GM18505 (cell line): ENCODE results near the gene POU6F1.
"Not testable (repeated sequence)": the region's sequence is repeated elsewhere in the genome, so short reads cannot be mapped to it uniquely, and the experiment has no call there.

Experiments
- ATAC-seq: cut with Tn5 transposase; IDR thresholded peaks from one replicate; pipeline ENCODE4 v1.9.1; 2021; ENCODE audit not compliant: unreplicated experiment
- POLR2A ChIP-seq: IDR thresholded peaks from 4 replicates; pipeline ENCODE4 v1.6.1; 2011; ENCODE audit warnings: borderline replicate concordance; ENCODE audit not compliant: insufficient read depth, insufficient read length; ENCODE audit errors: extremely low read depth

Gene POU6F1

DNA sequence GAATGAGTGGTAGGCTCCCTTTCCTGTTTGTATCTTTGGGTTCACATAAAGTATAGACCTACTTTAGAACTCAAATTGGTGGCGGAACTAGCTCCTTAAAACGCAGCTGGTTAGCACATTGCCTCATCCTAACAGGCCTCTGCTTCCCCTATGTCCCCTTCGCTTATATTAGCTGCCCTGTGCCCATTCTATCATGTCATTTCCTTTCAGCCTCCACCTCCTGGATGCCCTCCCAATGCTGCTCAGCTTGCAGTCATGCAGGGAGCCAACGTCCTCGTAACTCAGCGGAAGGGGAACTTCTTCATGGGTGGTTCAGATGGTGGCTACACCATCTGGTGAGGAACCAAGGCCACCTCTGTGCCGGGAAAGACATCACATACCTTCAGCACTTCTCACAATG lies 24.3 kb upstream of the POU6F1 start:
- ATAC-seq = no peak
- TF ChIP-seq POLR2A = no peak

GRCh38 chr12:51240971-51241370 lies 23.1 kb upstream of the POU6F1 start:
- ATAC-seq = no peak
- TF ChIP-seq POLR2A = no peak

DNA sequence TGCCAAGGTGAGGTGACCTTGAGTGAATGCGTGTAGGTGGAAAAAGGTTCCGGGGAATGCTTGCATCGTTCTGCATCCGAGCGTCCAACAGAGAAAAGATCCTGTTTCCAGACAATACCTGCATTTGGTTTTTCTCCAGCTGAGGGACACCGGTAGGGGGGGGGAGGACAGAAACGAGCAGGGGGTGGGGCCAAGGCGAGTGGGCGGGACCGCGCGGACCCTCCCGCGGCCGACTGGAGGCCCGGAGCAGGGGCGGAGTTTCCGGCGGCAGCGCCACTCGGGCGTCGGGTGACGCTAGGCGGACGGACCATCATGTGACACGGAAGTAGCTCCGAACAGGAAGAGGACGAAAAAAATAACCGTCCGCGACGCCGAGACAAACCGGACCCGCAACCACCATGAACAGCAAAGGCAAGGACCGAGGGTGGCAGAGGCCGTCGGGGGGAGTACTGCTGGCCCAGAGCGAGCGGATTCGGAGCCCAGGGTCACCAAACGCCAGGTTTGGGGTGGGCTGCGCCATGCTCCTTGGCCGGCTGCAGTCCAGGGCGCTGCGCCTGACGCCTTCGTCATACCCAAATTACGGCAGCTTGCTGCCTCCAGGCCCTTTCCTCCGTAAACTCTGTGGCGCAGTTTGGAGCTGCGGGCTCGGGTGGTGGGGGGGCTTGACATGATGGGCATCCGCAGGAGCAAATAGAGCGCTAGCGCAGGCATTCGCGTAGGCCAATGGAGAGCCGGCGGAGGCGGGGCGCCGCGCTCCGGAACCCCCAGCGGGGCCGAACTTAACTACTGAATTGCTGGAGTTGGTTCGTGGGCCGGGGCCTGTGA lies 20.9 kb upstream of the POU6F1 start, which contains the start of gene DAZAP2:
Gene DAZAP2 (plus strand): TSS at position 317 of the 825 bp plus-strand sequence. CDS start 82 bp downstream, at position 399.
- peak; percentile 96 for TF ChIP-seq POLR2A

DNA sequence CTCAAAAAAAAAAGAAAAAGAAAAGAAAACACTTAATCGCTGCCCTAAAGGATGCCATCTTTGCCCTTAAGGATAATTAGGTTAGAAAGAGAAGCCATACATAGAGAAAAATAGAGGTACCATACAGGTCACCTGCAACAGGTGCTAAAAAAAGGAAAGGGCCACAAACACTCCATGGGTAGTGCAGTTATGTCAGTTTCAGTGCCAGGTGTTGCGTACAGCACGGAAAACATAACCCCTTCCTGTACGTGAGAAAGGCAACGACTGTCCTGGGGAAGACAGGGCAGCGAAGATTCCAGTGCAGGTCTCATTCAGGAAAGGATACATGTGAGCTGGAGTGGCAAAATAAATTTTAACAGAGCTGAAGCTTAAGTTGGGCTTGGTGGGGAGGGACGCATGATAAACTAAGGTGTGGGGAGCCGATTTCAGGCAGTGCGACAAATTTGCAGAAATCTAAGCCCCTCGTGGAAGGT lies 20.2 kb upstream of the POU6F1 start:
- TF ChIP-seq POLR2A = no peak
- no peak for ATAC-seq

More for the DNA sequence above, 20.9 kb upstream of the POU6F1 start, which contains the start of gene DAZAP2:
- peak; percentile 90 for ATAC-seq

GRCh38 chr12:51234530-51234929 lies 16.7 kb upstream of the POU6F1 start:
- TF ChIP-seq POLR2A = no peak

GRCh38 chr12:51232642-51233041 lies 14.8 kb upstream of the POU6F1 start:
- ATAC-seq = no peak
- no peak for TF ChIP-seq POLR2A

More at GRCh38 chr12:51234530-51234929, 16.7 kb upstream of the POU6F1 start:
- no peak for ATAC-seq

DNA sequence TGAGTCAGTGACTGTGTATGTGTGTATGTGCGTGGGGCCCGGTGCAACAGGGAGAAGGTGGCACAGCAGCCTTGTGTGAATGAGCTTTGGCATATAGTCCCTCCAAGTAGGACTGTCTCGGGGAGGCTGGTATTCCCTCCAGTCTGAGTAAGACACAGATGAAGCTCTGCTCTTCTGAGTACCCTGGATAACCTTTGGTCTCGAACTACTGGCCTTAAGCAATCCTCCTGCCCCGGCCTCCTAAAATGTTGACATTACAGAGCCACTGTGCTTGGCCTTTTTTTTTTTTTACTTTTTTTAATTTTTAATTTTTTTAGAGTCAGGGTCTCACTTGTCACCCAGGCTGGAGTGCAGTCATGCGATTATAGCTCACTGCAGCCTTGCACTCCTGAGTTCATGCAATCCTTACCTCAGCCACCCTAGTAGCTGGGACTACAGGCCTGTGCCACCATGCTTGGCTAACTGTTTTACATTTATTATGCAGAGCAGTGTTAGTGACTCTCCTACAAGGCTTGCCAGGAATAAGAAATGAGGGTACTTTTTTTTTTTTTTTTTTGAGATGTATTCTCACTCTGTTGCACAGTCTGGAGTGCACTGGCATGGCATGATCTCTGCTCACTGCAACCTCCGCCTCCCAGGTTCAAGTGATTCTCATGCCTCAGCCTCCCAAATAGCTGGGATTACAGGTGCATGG lies 11.4 kb upstream of the POU6F1 start:
- TF ChIP-seq POLR2A = no peak
- no peak for ATAC-seq

GRCh38 chr12:51227962-51228361 lies 10.1 kb upstream of the POU6F1 start:
- no peak for TF ChIP-seq POLR2A
- ATAC-seq = no peak

DNA sequence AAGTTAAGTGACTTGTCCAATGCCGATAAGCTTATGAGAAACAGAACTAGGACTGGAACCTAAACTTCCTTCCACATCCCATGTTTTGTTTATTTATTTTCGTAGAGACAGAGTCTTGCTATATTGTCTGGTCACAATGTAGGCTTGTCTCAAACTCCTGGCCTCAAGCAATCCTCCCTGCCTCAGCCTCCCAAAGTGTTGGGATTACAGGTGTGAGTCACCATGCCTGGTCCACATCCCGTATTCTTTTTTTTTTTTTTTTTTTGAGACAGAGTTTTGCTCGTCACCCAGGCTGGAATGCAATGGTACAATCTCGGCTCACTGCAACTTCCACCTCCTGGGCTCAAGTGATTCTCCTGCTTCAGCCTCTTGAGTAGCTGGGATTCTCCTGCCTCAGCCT lies 9.2 kb upstream of the POU6F1 start:
- ATAC-seq = not testable (repeated sequence)

DNA sequence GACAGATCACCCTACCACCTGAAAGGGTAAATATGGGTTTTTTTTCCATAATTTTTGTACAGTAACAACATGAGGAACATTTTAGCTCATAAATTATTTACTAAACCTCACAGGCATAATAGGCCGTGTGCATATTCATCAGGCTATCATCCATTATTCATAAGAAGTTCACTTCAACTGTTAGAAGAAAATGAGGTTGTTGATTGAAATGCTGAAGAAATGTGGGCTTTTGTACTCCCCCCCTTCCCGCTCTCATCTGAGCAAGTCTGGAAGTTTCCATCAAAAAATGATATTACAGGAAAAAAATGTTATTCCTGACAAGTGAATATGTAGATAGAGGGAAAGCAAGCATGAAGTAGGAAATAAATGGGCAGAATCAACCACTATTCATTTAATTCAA lies 7.9 kb upstream of the POU6F1 start:
- no peak for TF ChIP-seq POLR2A

GRCh38 chr12:51225234-51225633 lies 7.4 kb upstream of the POU6F1 start:
- no peak for TF ChIP-seq POLR2A
- no peak for ATAC-seq

More for the DNA sequence above, 7.9 kb upstream of the POU6F1 start:
- ATAC-seq = no peak

- TF ChIP-seq POLR2A = no peak
Observed at GRCh38 chr12:51224625-51225024, 6.8 kb upstream of the POU6F1 start.

GRCh38 chr12:51222461-51222860 lies 4.6 kb upstream of the POU6F1 start:
- no peak for ATAC-seq
- no peak for TF ChIP-seq POLR2A

More at GRCh38 chr12:51224625-51225024, 6.8 kb upstream of the POU6F1 start:
- no peak for ATAC-seq

DNA sequence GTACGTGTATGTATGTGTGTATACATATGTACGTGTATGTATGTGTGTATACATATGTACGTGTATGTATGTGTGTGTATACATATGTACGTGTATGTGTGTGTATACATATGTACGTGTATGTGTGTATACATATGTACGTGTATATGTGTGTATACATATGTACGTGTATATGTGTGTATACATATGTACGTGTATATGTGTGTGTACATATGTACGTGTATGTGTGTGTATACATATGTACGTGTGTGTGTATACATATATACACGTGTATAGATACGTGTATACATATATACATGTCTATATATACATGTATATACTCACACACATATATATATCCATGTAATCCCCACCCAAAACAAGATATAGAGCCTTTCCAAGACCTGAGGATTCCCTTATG lies 2.0 kb upstream of the POU6F1 start:
- ATAC-seq = not testable (repeated sequence)
